Astrocyte of the cerebellum (primary cell): ENCODE data around the gene RNF220.

Experiments used
- DNase-seq: peaks from one replicate; pipeline ENCODE4 v3.0.0-alpha.2; 2011; ENCODE audit warnings: low read depth
- H3K4me3 ChIP-seq: 2 replicates; pipeline ENCODE4 v1.5.1; 2011; ENCODE audit warnings: mild to moderate bottlenecking, low read depth, low read length, moderate library complexity
- CTCF ChIP-seq: IDR thresholded peaks from 2 replicates; pipeline ENCODE4 v1.5.1; 2012; ENCODE audit warnings: low read length, low read depth, moderate library complexity, mild to moderate bottlenecking; ENCODE audit errors: missing control alignments
- in situ Hi-C: cut with HindIII; loops from 2 replicates; pipeline ENCODE4 v1.10.0; 2017; ENCODE audit warnings: low sequenced_read_pairs

RNF220 gene

GRCh38 chr1:44588551-44589210 lies 183.6 kb downstream of the RNF220 start:
- DNase-seq: no peak
- no peak for TF ChIP-seq CTCF
- H3K4me3 ChIP-seq: no peak overlapping the region
- in situ Hi-C loops: no loop called here

GRCh38 chr1:44590475-44590874 lies 185.4 kb downstream of the RNF220 start:
- no peak for TF ChIP-seq CTCF
- in situ Hi-C loops: no loop called here
- no peak for DNase-seq
- H3K4me3 ChIP-seq: no peak overlapping the region

- H3K4me3 ChIP-seq: no peak overlapping the region
- TF ChIP-seq CTCF: no peak
- DNase-seq: no peak
- in situ Hi-C loops: no loop called here
Measured at GRCh38 chr1:44591381-44591780, 186.3 kb downstream of the RNF220 start.

GRCh38 chr1:44592208-44593145 lies 187.4 kb downstream of the RNF220 start:
- H3K4me3 ChIP-seq: no peak overlapping the region
- in situ Hi-C loops: no loop called here
- no peak for TF ChIP-seq CTCF
- DNase-seq: no peak

DNA sequence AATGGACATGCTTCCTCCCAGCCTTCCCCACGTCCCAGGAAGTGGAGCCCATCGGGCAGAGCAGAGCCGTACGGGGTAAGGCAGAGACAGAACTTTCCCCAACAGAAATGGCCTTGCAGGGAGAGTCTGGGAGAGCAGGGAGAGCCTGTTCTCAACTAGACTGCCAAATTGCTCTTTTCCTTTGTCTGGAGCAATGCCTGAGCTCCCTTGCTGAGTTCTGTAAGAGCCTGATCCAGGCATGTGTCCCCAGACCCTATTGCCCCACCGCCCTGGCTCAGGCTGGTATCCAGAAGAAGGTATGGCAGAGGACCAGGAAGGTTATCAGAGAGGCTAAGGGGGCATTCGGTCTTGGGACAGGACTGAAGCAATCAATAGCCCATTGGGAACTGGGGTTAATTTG lies 189.3 kb downstream of the RNF220 start:
- in situ Hi-C loops: no loop called here

More for the DNA sequence above, 189.3 kb downstream of the RNF220 start:
- TF ChIP-seq CTCF: no peak
- DNase-seq: no peak
- no peak overlapping the region for H3K4me3 ChIP-seq
